HCT116 (cell line): Measurements from ENCODE around the gene TRIM9. TPM values are rescaled to one million over a fixed set of nuclear protein-coding genes. Genes with fewer than 3 reads are reported as not detected.

ENCODE experiments used
- ATAC-seq: fragments of 200-7000 bp; cut with Tn5 transposase; 2 replicates; pipeline ENCODE4 v1.9.1; 2020; ENCODE audit warnings: mild to moderate bottlenecking, moderate library complexity
- BruUV-seq: library from RNA; stranded (reverse); fragments of 400-500 nt; replicated peaks from 2 replicates; lab custom pipeline; 2021; lab: Mats Ljungman, UMichigan
- CTCF ChIA-PET: fragments of 300-600 bp; sonication (Branson Sonifier 250); formaldehyde crosslinking; loops from one replicate; lab custom pipeline; 2021; ENCODE audit warnings: antibody characterized with exemption; lab: Charles Lee
- POLR2A ChIA-PET: fragments of 300-600, 350-600 bp; sonication (Branson Sonifier 250); formaldehyde crosslinking; loops from one replicate; lab custom pipeline; 2021; ENCODE audit warnings: antibody characterized with exemption; lab: Charles Lee
- RAD21 ChIA-PET, 2 experiments: fragments of 300-600 bp; sonication (Branson Sonifier 250); formaldehyde crosslinking; loops; one replicate each; lab custom pipeline; 2023; ENCODE audit warnings: low total read pairs in 2 of 2; ENCODE audit not compliant: uncharacterized antibody in 2 of 2, unreplicated experiment in 2 of 2, low non-redundant PET in 1 of 2; lab: Charles Lee
- DNase-seq: peaks from one replicate; pipeline ENCODE4 v3.0.0-alpha.2; 2010; ENCODE audit warnings: low read depth, low spot score
- H2AFZ ChIP-seq: fragments of 200-600 bp; shearing (Covaris generic), sonication (generic); 2 replicates; pipeline ENCODE4 v1.6.1; 2017; ENCODE audit warnings: low read depth, mixed run types, mixed read lengths, antibody characterized with exemption, low read length; ENCODE audit not compliant: poor library complexity, severe bottlenecking
- H3K27ac ChIP-seq: 2 replicates; pipeline ENCODE4 v1.5.1; 2012; ENCODE audit warnings: low read depth, low read length
- H3K27me3 ChIP-seq: fragments of 200-600 bp; sonication (generic); 2 replicates; pipeline ENCODE4 v1.6.1; 2016; ENCODE audit warnings: mixed run types, low read length, mixed read lengths; ENCODE audit not compliant: insufficient read depth
- H3K36me3 ChIP-seq, 2 experiments: fragments of 200-500 bp in 1 of 2; fragments of 200-600 bp in 1 of 2; sonication (Bioruptor generic) in 1 of 2; sonication (generic) in 1 of 2; 2 replicates each; pipeline versions ENCODE4 v1.5.1 to v1.6.1; 2014 to 2016; ENCODE audit warnings: low read length in 2 of 2, inconsistent platforms in 1 of 2, mixed read lengths in 1 of 2, mixed run types in 1 of 2; ENCODE audit not compliant: insufficient read depth in 2 of 2, control insufficient read depth in 1 of 2
- H3K4me1 ChIP-seq, 2 experiments: fragments of 200-600 bp in 1 of 2; sonication (generic) in 1 of 2; 2 replicates each; pipeline versions ENCODE4 v1.5.1 to v1.6.1; 2012 to 2017; ENCODE audit warnings: low read length in 2 of 2, inconsistent platforms in 1 of 2, mild to moderate bottlenecking in 1 of 2, mixed read lengths in 1 of 2, mixed run types in 1 of 2, moderate library complexity in 1 of 2; ENCODE audit not compliant: insufficient read depth in 2 of 2, control insufficient read depth in 1 of 2
- H3K4me2 ChIP-seq: fragments of 200-600 bp; sonication (generic); 2 replicates; pipeline ENCODE4 v1.6.1; 2017; ENCODE audit warnings: mixed run types, low read length, mixed read lengths
- H3K4me3 ChIP-seq, 2 experiments: fragments of 200-600 bp in 1 of 2; sonication (generic) in 1 of 2; replicated peaks in 1 of 2; 2 replicates each; pipeline ENCODE4 v1.5.1; 2011 to 2016; ENCODE audit warnings: low read length in 2 of 2, control low read depth in 1 of 2, low read depth in 1 of 2, mild to moderate bottlenecking in 1 of 2, mixed read lengths in 1 of 2, mixed run types in 1 of 2
- H3K79me2 ChIP-seq: fragments of 200-600 bp; sonication (generic); 2 replicates; pipeline ENCODE4 v1.6.1; 2017; ENCODE audit warnings: mild to moderate bottlenecking, mixed run types, low read length, moderate library complexity, mixed read lengths; ENCODE audit not compliant: insufficient read depth
- H3K9ac ChIP-seq: fragments of 200-600 bp; sonication (generic); 2 replicates; pipeline ENCODE4 v1.6.1; 2016; ENCODE audit warnings: low read length, mixed read lengths
- H3K9me2 ChIP-seq: fragments of 200-600 bp; sonication (generic), shearing (Covaris generic); 2 replicates; pipeline ENCODE4 v1.6.1; 2017; ENCODE audit warnings: mixed run types, mild to moderate bottlenecking, moderate library complexity; ENCODE audit not compliant: insufficient read depth
- H3K9me3 ChIP-seq, 2 experiments: fragments of 200-500 bp in 1 of 2; fragments of 200-600 bp in 1 of 2; sonication (Bioruptor generic) in 1 of 2; sonication (generic) in 1 of 2; 2 replicates each; pipeline ENCODE4 v1.6.1; 2014 to 2017; ENCODE audit warnings: low read length in 2 of 2, mixed read lengths in 2 of 2, inconsistent platforms in 1 of 2, low read depth in 1 of 2, mild to moderate bottlenecking in 1 of 2, mixed run types in 1 of 2, moderate library complexity in 1 of 2; ENCODE audit not compliant: control insufficient read depth in 1 of 2, insufficient read depth in 1 of 2
- H4K20me1 ChIP-seq: fragments of 200-600 bp; sonication (generic), shearing (Covaris generic); 2 replicates; pipeline ENCODE4 v1.6.1; 2017; ENCODE audit warnings: mixed run types, mild to moderate bottlenecking, moderate library complexity; ENCODE audit not compliant: insufficient read depth
- CBX3 ChIP-seq: IDR thresholded peaks from 2 replicates; pipeline ENCODE4 v1.6.1; 2012; ENCODE audit warnings: low read depth
- CTCF ChIP-seq, 3 experiments: fragments of 200-600 bp in 1 of 3; sonication (generic) in 1 of 3; IDR thresholded peaks in 2 of 3; conservative IDR thresholded peaks in 1 of 3; 2 replicates each; pipeline ENCODE4 v1.5.1; 2012 to 2017; ENCODE audit warnings: low read depth in 2 of 3, low read length in 2 of 3, antibody characterized with exemption in 1 of 3, borderline replicate concordance in 1 of 3, control low read depth in 1 of 3, mild to moderate bottlenecking in 1 of 3, mixed read lengths in 1 of 3, mixed run types in 1 of 3, moderate library complexity in 1 of 3; ENCODE audit not compliant: insufficient read depth in 1 of 3
- EGR1 ChIP-seq: IDR thresholded peaks from 2 replicates; pipeline ENCODE4 v1.6.1; 2012; ENCODE audit warnings: low read depth
- MAX ChIP-seq: IDR thresholded peaks from 2 replicates; pipeline ENCODE4 v1.6.1; 2012
- POLR2A ChIP-seq: IDR thresholded peaks from 2 replicates; pipeline ENCODE4 v1.7.0; 2011; ENCODE audit warnings: borderline replicate concordance; ENCODE audit not compliant: insufficient read depth, insufficient read length; ENCODE audit errors: extremely low read depth
- POLR2AphosphoS5 ChIP-seq: IDR thresholded peaks from 2 replicates; pipeline ENCODE4 v1.6.1; 2011; ENCODE audit warnings: mild to moderate bottlenecking, low read depth, low read length, moderate library complexity
- REST ChIP-seq: IDR thresholded peaks from 2 replicates; pipeline ENCODE4 v1.6.1; 2012; ENCODE audit warnings: low read depth
- SIN3A ChIP-seq: IDR thresholded peaks from 2 replicates; pipeline ENCODE4 v1.6.1; 2012; ENCODE audit warnings: low read depth
- SP1 ChIP-seq: IDR thresholded peaks from 2 replicates; pipeline ENCODE4 v1.6.1; 2012; ENCODE audit warnings: low read depth
- ZBTB33 ChIP-seq: IDR thresholded peaks from 2 replicates; pipeline ENCODE4 v1.6.1; 2011; ENCODE audit warnings: mild to moderate bottlenecking, low read length, moderate library complexity; ENCODE audit not compliant: insufficient replicate concordance; ENCODE audit errors: extremely low read depth
- intact Hi-C: fragments of 100-400 bp; cut with micrococcal nuclease; formaldehyde crosslinking; loops from 2 replicates; pipeline ENCODE4 v1.10.0; 2022
- total RNA-seq: library from RNA; stranded (reverse); gene quantifications from one replicate; pipeline ENCODE4 v1.2.1, GENCODE V29; 2021; ENCODE audit not compliant: unreplicated experiment

TRIM9 gene
- total RNA-seq, 1 experiment from 2014 or later, result 4.6 TPM

- H3K4me3 ChIP-seq, result no peak overlapping the region
- H3K79me2 ChIP-seq, result no peaks in the 10 kb centered on the region
- DNase-seq, result no peak
- no TSS peak for BruUV-seq
- no peaks in the 10 kb centered on the region for H3K9me3 ChIP-seq
- 0 out of 2 replicates have a peak, but pooled peaks cover 3% of the 10 kb centered on the region for H3K27me3 ChIP-seq
- ChIA-PET POLR2A (no interaction called here), RAD21 (no interaction called here), CTCF (no interaction called here)
- no peaks in the 10 kb centered on the region for H3K9me2 ChIP-seq
- H3K9ac ChIP-seq, result no peak overlapping the region
- TF ChIP-seq SIN3A (no peak), REST (no peak)
- no peak overlapping the region for H3K27ac ChIP-seq
- no peak for ATAC-seq
- H3K4me1 ChIP-seq, result no peaks in the 10 kb centered on the region
- H3K36me3 ChIP-seq, result no peaks in the 10 kb centered on the region; a peak in 1 of 4 replicates
- no peaks in the 10 kb centered on the region for H4K20me1 ChIP-seq
- H2AFZ ChIP-seq, result no peak overlapping the region
- intact Hi-C loops, result no loop called here
- no peak overlapping the region for H3K4me2 ChIP-seq
Observed at GRCh38 chr14:50979941-50980850, 114.7 kb downstream of the TRIM9 start.

- 0 out of 2 replicates have a peak, but pooled peaks cover 3% of the 10 kb centered on the region for H3K27me3 ChIP-seq
- no peak for DNase-seq
- CTCF ChIA-PET, result no interaction called here
- H3K4me2 ChIP-seq, result no peak overlapping the region
- no peaks in the 10 kb centered on the region for H3K79me2 ChIP-seq
- H3K4me3 ChIP-seq, result no peak overlapping the region
- H4K20me1 ChIP-seq, result no peaks in the 10 kb centered on the region
- H3K36me3 ChIP-seq, result no peaks in the 10 kb centered on the region; a peak in 1 of 4 replicates
- no peak for ATAC-seq
- RAD21 ChIA-PET, result no interaction called here
- intact Hi-C loops, result no loop called here
- H3K4me1 ChIP-seq, result no peaks in the 10 kb centered on the region
- H3K27ac ChIP-seq, result no peak overlapping the region
- no peaks in the 10 kb centered on the region for H3K9me3 ChIP-seq
- POLR2A ChIA-PET, result interaction anchor here (0.6 kb wide), 1 partner anchor 23 kb away, joined by 3 read pairs; no protein-coding TSS in a partner anchor
- H3K9ac ChIP-seq, result no peak overlapping the region
- H3K9me2 ChIP-seq, result no peaks in the 10 kb centered on the region
- H2AFZ ChIP-seq, result no peak overlapping the region
- BruUV-seq, result no TSS peak
- no peak for TF ChIP-seq ZBTB33
- no peak for TF ChIP-seq POLR2AphosphoS5
- TF ChIP-seq EGR1, result no peak
- TF ChIP-seq SP1, result no peak
- no peak for TF ChIP-seq CTCF (IDR thresholded peaks at IDR 0.05 in 2 of 3, conservative IDR thresholded peaks at IDR 0.05 in 1 of 3; ENCODE audit: borderline replicate concordance in 1 of 3, insufficient read depth in 1 of 3, low read depth in 2 of 3, low read length in 2 of 3)
- TF ChIP-seq CBX3, result no peak
- no peak for TF ChIP-seq SIN3A
- no peak for TF ChIP-seq POLR2A
- no peak for TF ChIP-seq MAX
Observed at GRCh38 chr14:50978888-50979287, 116.0 kb downstream of the TRIM9 start.
